ENCODE results near the gene CTSE.
A peak's percentile ranks its signal among the peaks of the same experiment; 100 is the strongest.

The CTSE gene

DNA sequence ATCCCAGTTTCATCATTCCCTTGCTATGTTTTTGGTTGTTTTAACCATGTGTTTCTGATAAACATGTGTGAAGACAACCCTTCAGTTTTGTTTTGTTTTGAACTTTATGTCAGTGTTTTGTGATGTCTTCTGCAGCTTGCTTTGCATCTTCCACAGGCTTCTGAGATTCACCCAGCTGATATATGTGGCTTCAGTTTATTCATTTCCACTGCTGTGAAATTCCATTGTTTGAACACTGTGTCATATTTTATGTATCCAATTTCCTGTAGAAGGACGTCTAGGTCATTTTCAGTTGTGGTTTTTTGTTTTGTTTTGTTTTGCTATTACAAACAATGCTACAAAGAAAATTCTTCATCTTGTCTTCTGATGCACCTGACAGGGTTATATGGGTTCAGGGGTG lies 53.2 kb downstream of the CTSE start:
- Histone ChIP-seq H3K27ac (no peak overlapping the region), H3K9me3 (ENCODE audit: severe bottlenecking) (no peaks in the 10 kb centered on the region), H3K27me3 (ENCODE audit: insufficient read depth, low read depth, severe bottlenecking) (no peaks in the 10 kb centered on the region), H3K36me3 (no peaks in the 10 kb centered on the region), H3K4me3 (ENCODE audit: low read depth, low read length) (no peak overlapping the region)
- TF ChIP-seq, protein P1, sequence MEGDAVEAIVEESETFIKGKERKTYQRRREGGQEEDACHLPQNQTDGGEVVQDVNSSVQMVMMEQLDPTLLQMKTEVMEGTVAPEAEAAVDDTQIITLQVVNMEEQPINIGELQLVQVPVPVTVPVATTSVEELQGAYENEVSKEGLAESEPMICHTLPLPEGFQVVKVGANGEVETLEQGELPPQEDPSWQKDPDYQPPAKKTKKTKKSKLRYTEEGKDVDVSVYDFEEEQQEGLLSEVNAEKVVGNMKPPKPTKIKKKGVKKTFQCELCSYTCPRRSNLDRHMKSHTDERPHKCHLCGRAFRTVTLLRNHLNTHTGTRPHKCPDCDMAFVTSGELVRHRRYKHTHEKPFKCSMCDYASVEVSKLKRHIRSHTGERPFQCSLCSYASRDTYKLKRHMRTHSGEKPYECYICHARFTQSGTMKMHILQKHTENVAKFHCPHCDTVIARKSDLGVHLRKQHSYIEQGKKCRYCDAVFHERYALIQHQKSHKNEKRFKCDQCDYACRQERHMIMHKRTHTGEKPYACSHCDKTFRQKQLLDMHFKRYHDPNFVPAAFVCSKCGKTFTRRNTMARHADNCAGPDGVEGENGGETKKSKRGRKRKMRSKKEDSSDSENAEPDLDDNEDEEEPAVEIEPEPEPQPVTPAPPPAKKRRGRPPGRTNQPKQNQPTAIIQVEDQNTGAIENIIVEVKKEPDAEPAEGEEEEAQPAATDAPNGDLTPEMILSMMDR (IDR thresholded peaks at IDR 0.05; ENCODE audit: low read depth, low read length), result no peak
- DNase-seq, result no peak

DNA sequence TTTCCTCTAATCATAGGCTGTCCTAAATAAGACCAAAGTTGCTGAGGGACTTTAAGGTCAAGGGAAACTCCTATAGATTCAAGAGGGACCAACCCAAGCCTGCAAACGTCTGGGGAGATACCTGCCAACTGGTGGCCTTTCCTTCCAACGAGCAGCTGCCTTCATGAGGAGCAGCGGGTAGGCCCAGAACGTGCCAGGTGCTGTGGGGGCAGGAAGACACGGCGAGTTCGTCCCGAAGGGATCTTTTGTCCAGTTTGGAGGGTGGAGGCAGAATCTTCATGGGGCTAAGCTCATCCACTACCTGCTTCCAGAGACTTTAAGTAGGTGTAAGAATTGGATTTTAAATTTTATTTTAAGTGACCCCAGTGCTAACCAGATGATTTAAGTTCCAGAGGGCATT lies 54.5 kb downstream of the CTSE start:
- TF ChIP-seq, protein P1 (IDR thresholded peaks at IDR 0.05; ENCODE audit: low read depth, low read length), result no peak
- Histone ChIP-seq H3K27ac (no peak overlapping the region), H3K36me3 (no peaks in the 10 kb centered on the region), H3K9me3 (ENCODE audit: severe bottlenecking) (no peaks in the 10 kb centered on the region), H3K27me3 (ENCODE audit: insufficient read depth, low read depth, severe bottlenecking) (no peaks in the 10 kb centered on the region), H3K4me3 (ENCODE audit: low read depth, low read length) (no peak overlapping the region)
- peak; percentile 64 for DNase-seq

DNA sequence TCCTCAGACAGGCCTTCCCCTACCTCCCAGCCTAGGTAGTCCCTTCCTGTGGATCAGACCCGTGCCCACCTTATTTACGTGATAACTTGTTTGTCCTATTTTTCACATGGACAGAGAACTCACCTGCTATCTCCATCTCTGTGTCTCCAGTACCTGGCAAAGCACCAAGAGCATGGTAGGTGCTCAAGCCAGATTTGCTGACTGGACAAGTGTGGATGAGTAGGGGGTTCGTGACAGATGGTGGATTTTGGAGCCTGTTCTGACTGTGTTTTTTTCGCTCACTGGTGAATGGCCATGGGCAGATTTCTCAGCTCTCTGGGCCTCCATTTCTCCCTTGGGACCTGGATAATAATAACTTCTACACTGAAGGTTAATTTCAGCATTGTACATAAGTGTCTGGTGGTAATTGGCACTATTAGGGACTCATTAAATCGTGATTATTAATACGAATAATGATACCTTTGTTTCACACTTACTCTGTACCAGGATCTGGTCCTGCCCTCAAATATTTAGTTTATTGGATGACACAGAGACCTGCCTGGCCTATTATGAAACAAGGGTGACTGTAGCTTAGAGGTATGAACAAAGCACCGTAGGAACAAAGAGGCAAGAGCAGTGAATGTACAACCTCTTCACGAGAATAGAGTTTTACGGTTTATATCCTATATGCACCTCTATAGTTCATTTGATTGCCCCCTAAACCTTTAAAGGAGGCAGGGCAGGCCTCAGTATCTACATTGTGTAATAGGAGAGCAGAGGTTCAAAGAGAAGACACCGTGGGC lies 56.0 kb downstream of the CTSE start:
- H3K9me3 ChIP-seq (ENCODE audit: severe bottlenecking), result no peaks in the 10 kb centered on the region
- no peaks in the 10 kb centered on the region for H3K36me3 ChIP-seq
- no peak overlapping the region for H3K4me3 ChIP-seq (ENCODE audit: low read depth, low read length)
- TF ChIP-seq, protein P1 (IDR thresholded peaks at IDR 0.05; ENCODE audit: low read depth, low read length), result no peak
- H3K27me3 ChIP-seq (ENCODE audit: insufficient read depth, low read depth, severe bottlenecking), result no peaks in the 10 kb centered on the region
- DNase-seq, result no peak
- no peak overlapping the region for H3K27ac ChIP-seq

DNA sequence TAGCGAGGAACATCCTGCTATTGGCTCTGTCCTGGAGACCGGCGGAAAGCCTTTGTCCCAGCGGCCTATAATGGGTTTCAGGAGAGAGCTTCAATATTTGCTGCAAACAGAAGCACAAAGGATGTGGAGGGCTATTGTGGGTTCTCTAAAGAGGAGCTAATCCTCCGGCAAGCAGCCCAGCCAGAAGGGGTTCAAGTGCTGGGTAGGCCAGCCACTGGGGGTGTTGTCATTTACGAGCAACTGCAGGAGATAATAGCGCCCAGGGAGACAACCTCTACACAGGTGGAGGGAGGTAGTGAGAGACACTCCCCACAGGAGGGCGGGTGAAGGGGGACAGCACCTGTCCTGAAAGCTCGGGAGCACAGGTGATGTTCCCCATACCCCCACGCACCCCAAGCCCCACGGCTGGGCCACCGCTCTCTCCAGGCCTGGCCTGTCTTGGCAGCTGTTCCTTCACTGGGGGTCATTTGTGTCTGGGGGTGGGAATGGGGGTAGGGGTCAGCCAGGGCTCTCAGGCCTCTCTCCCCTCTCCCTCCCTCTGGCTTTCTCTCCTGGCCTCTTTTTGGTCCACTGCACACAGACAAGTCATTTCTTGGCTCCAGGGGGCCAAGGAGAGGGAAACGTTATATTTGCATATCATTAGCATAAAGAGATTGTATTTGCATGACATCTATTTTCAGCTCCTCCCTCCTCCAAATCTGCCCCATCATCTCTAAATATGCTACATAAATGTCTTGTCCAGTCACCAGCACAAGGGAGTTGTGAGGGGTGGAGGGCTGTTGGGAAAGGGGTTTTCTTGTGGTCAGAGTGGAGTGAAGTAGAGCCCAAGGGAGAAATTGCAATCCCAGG lies 58.4 kb downstream of the CTSE start:
- DNase-seq, result no peak
- no peak overlapping the region for H3K27ac ChIP-seq
- H3K4me3 ChIP-seq (ENCODE audit: low read depth, low read length), result no peak overlapping the region
- TF ChIP-seq, protein P1 (IDR thresholded peaks at IDR 0.05; ENCODE audit: low read depth, low read length), result no peak
- H3K9me3 ChIP-seq (ENCODE audit: severe bottlenecking), result no peaks in the 10 kb centered on the region
- no peaks in the 10 kb centered on the region for H3K27me3 ChIP-seq (ENCODE audit: insufficient read depth, low read depth, severe bottlenecking)
- H3K36me3 ChIP-seq, result no peaks in the 10 kb centered on the region

DNA sequence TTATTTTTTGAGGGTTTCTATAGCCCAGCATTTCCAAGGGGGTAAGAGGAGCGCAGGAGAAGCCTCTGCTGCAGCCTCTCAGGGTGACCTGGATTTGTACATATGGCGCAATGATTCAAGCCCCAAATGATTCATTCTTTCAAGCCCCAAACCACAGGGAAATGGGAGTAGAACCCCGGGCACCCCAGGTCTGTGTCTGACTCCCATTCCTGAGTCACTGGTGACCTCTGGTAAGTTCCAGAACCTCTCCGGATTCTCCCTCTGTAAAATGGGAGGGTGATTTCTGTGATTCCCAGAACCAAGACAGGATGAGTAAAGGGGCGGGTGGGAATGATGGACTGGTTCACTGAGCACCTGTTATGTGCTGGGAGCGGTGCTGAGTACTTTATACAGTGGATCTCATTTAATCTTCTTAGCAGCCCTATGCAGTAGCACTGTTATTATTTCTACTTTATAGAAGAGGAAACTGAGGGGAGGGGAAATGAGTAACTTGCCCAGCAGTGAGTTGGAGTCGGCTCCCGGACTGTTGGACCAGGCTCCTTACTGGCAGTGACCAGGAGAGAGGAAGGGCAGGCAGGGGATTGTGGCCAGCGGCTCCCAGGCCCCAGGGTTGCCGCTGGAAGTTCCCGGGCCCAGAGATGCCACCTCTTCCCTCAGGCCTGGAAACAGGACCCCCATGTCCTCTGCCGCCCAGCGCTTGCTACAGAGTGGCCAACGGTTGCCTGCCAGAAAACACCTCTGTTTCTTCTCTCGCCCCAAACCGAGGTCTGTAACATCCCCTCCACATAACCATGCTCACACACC lies 60.1 kb downstream of the CTSE start:
- no peak overlapping the region for H3K4me3 ChIP-seq (ENCODE audit: low read depth, low read length)
- TF ChIP-seq, protein P1 (IDR thresholded peaks at IDR 0.05; ENCODE audit: low read depth, low read length), result no peak
- H3K9me3 ChIP-seq (ENCODE audit: severe bottlenecking), result no peaks in the 10 kb centered on the region
- H3K27me3 ChIP-seq (ENCODE audit: insufficient read depth, low read depth, severe bottlenecking), result no peaks in the 10 kb centered on the region
- DNase-seq, result no peak
- H3K36me3 ChIP-seq, result no peaks in the 10 kb centered on the region
- H3K27ac ChIP-seq, result no peak overlapping the region

Measured in WERI-Rb-1 (cell line).